ENCODE data around the gene SLF2. TPM values are rescaled to one million over a fixed set of nuclear protein-coding genes. Genes with fewer than 3 reads are reported as not detected.

Gene SLF2
- total RNA-seq, 2 experiments from 2014 or later = 30.9 to 34.3 TPM

DNA sequence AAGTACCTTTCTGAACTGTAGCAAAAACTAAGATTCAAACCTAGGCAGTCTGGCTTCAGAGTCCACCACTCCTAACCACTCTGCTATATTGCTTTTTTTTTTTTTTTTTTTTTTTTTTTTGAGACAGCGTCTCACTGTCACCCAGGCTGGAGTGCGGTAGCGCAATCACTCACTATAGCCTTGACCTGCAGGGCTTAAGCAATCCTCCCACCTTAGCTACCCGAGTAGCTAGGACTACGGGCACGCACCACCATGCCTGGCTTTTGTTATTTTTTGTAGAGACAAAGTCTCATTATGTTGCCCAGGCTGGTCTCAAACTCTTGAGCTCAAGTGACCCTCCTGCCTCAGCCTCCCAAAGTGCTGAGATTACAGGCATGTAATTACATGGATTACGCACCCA is 10.1 kb upstream of the SLF2 start:
- H3K4me1 Mint-ChIP-seq = no peaks in the 10 kb centered on the region
- intact Hi-C loops (cut with DNase I, micrococcal nuclease) = no loop called here
- DNase-seq (no peak), ATAC-seq (no peak)
- ChIA-PET CTCF (interaction anchor here (1.1 kb wide), 1 partner anchor 14 kb away, joined by 3 read pairs; no protein-coding TSS in a partner anchor), POLR2A (no interaction called here)
- no peaks in the 10 kb centered on the region for H3K36me3 Mint-ChIP-seq (ENCODE audit: low read depth)
- H3K27me3 Mint-ChIP-seq = peaks cover 14% of the 10 kb centered on the region
- H3K9me3 Mint-ChIP-seq (ENCODE audit: low read depth) = no peaks in the 10 kb centered on the region
- H3K27ac Mint-ChIP-seq = no peak overlapping the region
- no peak overlapping the region for H3K4me3 Mint-ChIP-seq

DNA sequence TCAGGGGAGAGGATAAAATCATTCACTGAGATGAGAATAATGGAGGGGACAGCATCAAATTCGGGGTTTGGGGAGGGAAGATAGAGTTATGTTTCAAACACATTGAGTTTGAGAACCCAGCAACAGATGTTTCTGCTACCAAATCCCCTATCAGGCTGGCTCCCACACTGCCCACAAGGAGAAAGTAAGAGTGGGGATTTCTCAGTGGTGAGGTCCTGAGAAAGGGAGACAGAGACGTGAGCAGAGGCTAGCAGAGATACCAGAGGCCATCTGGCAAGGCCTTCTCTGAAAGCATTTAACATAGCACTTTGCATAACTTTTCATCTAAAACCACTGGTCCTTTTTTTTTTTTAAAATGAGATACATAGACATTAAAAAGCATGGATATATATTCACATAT is 7.8 kb upstream of the SLF2 start:
- intact Hi-C loops (cut with DNase I, micrococcal nuclease) = no loop called here
- Mint-ChIP-seq H3K4me3 (no peak overlapping the region), H3K27me3 (peaks cover 8% of the 10 kb centered on the region), H3K4me1 (peaks cover 6% of the 10 kb centered on the region), H3K36me3 (ENCODE audit: low read depth) (no peaks in the 10 kb centered on the region), H3K27ac (no peak overlapping the region), H3K9me3 (ENCODE audit: low read depth) (no peaks in the 10 kb centered on the region)
- CTCF ChIA-PET = interaction anchor here (0.8 kb wide), 1 partner anchor 16 kb away, joined by 3 read pairs; no protein-coding TSS in a partner anchor
- ATAC-seq (no peak), DNase-seq (no peak)
- POLR2A ChIA-PET = no interaction called here

GRCh38 chr10:100907175-100907574 is 5.6 kb upstream of the SLF2 start:
- Mint-ChIP-seq H3K27me3 (peaks cover 7% of the 10 kb centered on the region), H3K36me3 (ENCODE audit: low read depth) (no peaks in the 10 kb centered on the region), H3K4me3 (no peak overlapping the region), H3K27ac (no peak overlapping the region), H3K4me1 (peaks cover 20% of the 10 kb centered on the region), H3K9me3 (ENCODE audit: low read depth) (no peaks in the 10 kb centered on the region)
- ATAC-seq (no peak), DNase-seq (no peak)
- ChIA-PET CTCF (no interaction called here), POLR2A (no interaction called here)
- intact Hi-C loops (cut with DNase I, micrococcal nuclease) = no loop called here

- POLR2A ChIA-PET = no interaction called here
- no peaks in the 10 kb centered on the region for H3K36me3 Mint-ChIP-seq (ENCODE audit: low read depth)
- H3K4me3 Mint-ChIP-seq = no peak overlapping the region
- peaks cover 7% of the 10 kb centered on the region for H3K27me3 Mint-ChIP-seq
- CTCF ChIA-PET = no interaction called here
- DNase-seq (no peak), ATAC-seq (no peak)
- intact Hi-C loops (cut with DNase I, micrococcal nuclease) = no loop called here
- H3K4me1 Mint-ChIP-seq = peaks cover 22% of the 10 kb centered on the region
- H3K9me3 Mint-ChIP-seq (ENCODE audit: low read depth) = no peaks in the 10 kb centered on the region
- H3K27ac Mint-ChIP-seq = no peak overlapping the region
Observed at GRCh38 chr10:100907773-100908363, 4.9 kb upstream of the SLF2 start.

DNA sequence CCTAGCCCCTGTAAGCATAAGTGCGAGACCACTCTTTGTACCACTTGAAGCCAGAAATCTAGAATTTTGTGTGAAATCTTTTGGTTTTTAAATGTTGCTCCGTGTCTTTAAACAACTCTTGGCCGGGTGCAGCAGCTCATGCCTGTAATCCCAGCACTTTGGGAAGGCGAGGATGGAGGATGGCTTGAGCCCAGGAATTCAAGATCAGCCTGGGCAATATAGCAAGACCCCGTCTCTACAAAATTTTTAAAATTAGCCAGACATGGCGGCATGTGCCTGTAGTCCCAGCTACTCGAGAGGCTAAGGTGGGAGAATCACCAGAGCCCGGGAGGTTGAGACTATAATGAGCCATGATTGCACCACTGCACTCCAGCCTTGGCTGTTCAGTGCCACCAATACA is 4.4 kb upstream of the SLF2 start:
- ChIA-PET CTCF (interaction anchor here (0.7 kb wide), 1 partner anchor 22 kb away, joined by 3 read pairs; no protein-coding TSS in a partner anchor), POLR2A (no interaction called here)
- peaks cover 2% of the 10 kb centered on the region for H3K36me3 Mint-ChIP-seq (ENCODE audit: low read depth)
- peaks cover 23% of the 10 kb centered on the region for H3K4me1 Mint-ChIP-seq
- ATAC-seq (no peak), DNase-seq (no peak)
- H3K27me3 Mint-ChIP-seq = peaks cover 3% of the 10 kb centered on the region
- H3K4me3 Mint-ChIP-seq = no peak overlapping the region
- H3K27ac Mint-ChIP-seq = no peak overlapping the region
- H3K9me3 Mint-ChIP-seq (ENCODE audit: low read depth) = no peaks in the 10 kb centered on the region
- intact Hi-C loops (cut with DNase I, micrococcal nuclease) = no loop called here

- ChIA-PET POLR2A (interaction anchor here (0.6 kb wide), 1 partner anchor 77 kb away, joined by 3 read pairs; no protein-coding TSS in a partner anchor), CTCF (interaction anchor here (0.8 to 1.0 kb wide), 4 partner anchors 21 to 746 kb away, joined by 3 read pairs; no protein-coding TSS in a partner anchor)
- peaks cover under 1% of the 10 kb centered on the region for H3K27me3 Mint-ChIP-seq
- intact Hi-C loops (cut with DNase I, micrococcal nuclease) = loop anchor here in 1 of 2 experiments (5.0 to 10.0 kb wide), 4 partner anchors 537 to 908 kb away; partner anchors contain the start of genes CWF19L1, ERLIN1 and OGA
- ATAC-seq (no peak), DNase-seq (no peak)
- no peak overlapping the region for H3K27ac Mint-ChIP-seq
- peaks cover 12% of the 10 kb centered on the region for H3K36me3 Mint-ChIP-seq (ENCODE audit: low read depth)
- no peaks in the 10 kb centered on the region for H3K9me3 Mint-ChIP-seq (ENCODE audit: low read depth)
- H3K4me1 Mint-ChIP-seq = peaks cover 32% of the 10 kb centered on the region
- H3K4me3 Mint-ChIP-seq = no peak overlapping the region
Observed at GRCh38 chr10:100909501-100910263, 3.1 kb upstream of the SLF2 start.

DNA sequence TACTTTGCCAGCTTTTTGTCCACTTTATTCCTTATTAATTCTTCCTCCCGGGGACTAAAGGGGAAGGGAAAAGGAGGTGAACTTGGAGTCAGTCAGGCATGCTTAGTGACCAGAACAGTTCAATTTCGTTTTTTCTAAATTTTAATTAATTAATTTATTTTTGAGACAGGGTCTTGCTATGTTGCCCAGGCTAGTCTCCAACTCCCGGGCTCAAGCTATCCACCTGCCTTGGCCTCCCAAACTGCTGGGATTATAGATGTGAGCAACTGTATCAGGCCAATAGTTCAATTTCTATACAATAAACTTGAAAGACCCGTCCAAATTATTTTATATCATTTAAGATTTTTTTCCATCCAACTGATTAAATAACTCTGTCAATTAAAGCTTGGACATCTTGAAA is 1.3 kb upstream of the SLF2 start:
- Mint-ChIP-seq H3K4me1 (peaks cover 42% of the 10 kb centered on the region), H3K27me3 (no peaks in the 10 kb centered on the region), H3K27ac (no peak overlapping the region), H3K36me3 (ENCODE audit: low read depth) (peaks cover 22% of the 10 kb centered on the region), H3K9me3 (ENCODE audit: low read depth) (no peaks in the 10 kb centered on the region), H3K4me3 (no peak overlapping the region)
- ChIA-PET POLR2A (interaction anchor here (0.8 kb wide), 1 partner anchor 86 kb away, joined by 4 read pairs; no protein-coding TSS in a partner anchor), CTCF (interaction anchor here (0.6 to 1.1 kb wide), 7 partner anchors 11 to 372 kb away, joined by 3 read pairs; no protein-coding TSS in a partner anchor)
- intact Hi-C loops (cut with DNase I, micrococcal nuclease) = loop anchor here in 1 of 2 experiments (5.0 to 10.0 kb wide), 4 partner anchors 539 to 906 kb away; partner anchors contain the start of genes CWF19L1, ERLIN1 and OGA
- DNase-seq (no peak), ATAC-seq (no peak)

DNA sequence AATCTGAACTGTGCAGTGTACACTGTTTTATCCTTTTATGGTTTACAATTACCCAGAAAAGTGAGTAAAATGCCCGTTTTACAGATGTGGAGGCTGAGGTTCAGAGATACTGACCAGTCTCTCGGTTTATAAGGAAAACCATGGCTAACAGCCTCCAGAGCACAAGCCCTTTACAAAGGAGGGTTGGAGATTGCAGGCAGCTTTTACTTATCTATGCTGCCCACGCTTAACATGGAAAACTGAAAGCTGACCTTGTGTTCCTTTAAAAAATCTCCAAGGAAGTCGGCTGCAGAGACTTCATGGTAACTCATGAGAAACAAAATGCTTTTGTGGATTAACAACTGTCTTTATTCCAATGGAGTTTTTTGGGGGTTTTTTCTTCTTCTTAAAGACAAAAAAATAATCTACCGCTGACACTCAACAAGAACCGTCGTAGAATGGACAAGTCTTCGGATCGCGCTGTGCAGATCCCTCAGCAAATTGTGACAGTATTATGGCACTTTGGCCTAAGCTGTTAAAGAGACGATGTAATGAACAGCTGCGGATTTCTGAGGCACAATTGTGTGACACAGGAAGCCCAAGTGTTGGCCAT is 654 bp upstream of the SLF2 start:
- DNase-seq (no peak), ATAC-seq (peak; percentile 34)
- peak overlapping the region; percentile 91 for H3K27ac Mint-ChIP-seq
- H3K9me3 Mint-ChIP-seq (ENCODE audit: low read depth) = no peaks in the 10 kb centered on the region
- intact Hi-C loops (cut with DNase I, micrococcal nuclease) = loop anchor here (1.0 to 10.0 kb wide), 13 partner anchors 65 to 1481 kb away; partner anchors contain the start of genes MRPL43 (in 2 of the 2), TWNK (in 2 of the 2), BLOC1S2 (in 1 of the 2) and CWF19L1 (in 1 of the 2)
- peaks cover 28% of the 10 kb centered on the region for H3K36me3 Mint-ChIP-seq (ENCODE audit: low read depth)
- CTCF ChIA-PET = interaction anchor here (0.6 to 2.0 kb wide), 9 partner anchors 10 to 372 kb away, joined by 3 to 5 read pairs (median 3); no protein-coding TSS in a partner anchor
- POLR2A ChIA-PET = interaction anchor here (0.8 kb wide), 1 partner anchor 85 kb away, joined by 4 read pairs; no protein-coding TSS in a partner anchor
- peaks cover 45% of the 10 kb centered on the region for H3K4me1 Mint-ChIP-seq
- H3K27me3 Mint-ChIP-seq = no peaks in the 10 kb centered on the region
- H3K4me3 Mint-ChIP-seq = peak overlapping the region; percentile 97

DNA sequence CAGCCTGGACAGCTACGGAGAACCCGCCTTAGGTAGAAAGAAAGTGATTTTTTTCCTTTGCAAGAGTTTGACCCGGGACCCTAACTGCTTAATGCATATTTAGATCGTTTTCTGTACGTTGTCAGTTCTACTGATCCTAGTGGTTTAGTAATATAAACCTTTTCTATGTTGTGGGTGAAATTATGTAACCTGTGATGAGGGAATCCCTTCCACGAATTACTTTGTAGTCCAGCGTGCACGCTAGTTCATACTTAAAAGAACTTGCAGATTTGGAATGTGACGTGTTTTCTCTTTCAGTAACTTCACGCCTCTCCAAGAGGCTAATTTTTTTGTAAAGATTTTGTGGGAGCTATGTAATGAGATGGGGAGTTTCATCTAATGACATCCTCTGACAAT is 705 bp downstream of the SLF2 start:
- H3K4me1 Mint-ChIP-seq = peaks cover 45% of the 10 kb centered on the region
- ChIA-PET POLR2A (interaction anchor here (0.6 kb wide), 1 partner anchor 9 kb away, joined by 6 read pairs; no protein-coding TSS in a partner anchor), CTCF (interaction anchor here (0.5 to 2.0 kb wide), 4 partner anchors 13 to 228 kb away, joined by 3 to 5 read pairs (median 4); no protein-coding TSS in a partner anchor)
- peak overlapping the region; percentile 97 for H3K4me3 Mint-ChIP-seq
- peak overlapping the region; percentile 98 for H3K27ac Mint-ChIP-seq
- H3K27me3 Mint-ChIP-seq = no peaks in the 10 kb centered on the region
- H3K9me3 Mint-ChIP-seq (ENCODE audit: low read depth) = no peaks in the 10 kb centered on the region
- peak; percentile 4 for ATAC-seq
- H3K36me3 Mint-ChIP-seq (ENCODE audit: low read depth) = peaks cover 32% of the 10 kb centered on the region
- no peak for DNase-seq
- intact Hi-C loops (cut with DNase I, micrococcal nuclease) = loop anchor here in 1 of 2 experiments (1.0 to 10.0 kb wide), 9 partner anchors 31 to 1483 kb away; partner anchors contain the start of genes CWF19L1, ERLIN1, GOT1 and KAZALD1

GRCh38 chr10:100917071-100917470 is 4.3 kb downstream of the SLF2 start:
- POLR2A ChIA-PET = no interaction called here
- CTCF ChIA-PET = interaction anchor here (0.7 to 1.4 kb wide), 6 partner anchors 13 to 1750 kb away, joined by 3 to 5 read pairs (median 4); no protein-coding TSS in a partner anchor
- ATAC-seq = no peak
- Mint-ChIP-seq H3K36me3 (ENCODE audit: low read depth) (peaks cover 45% of the 10 kb centered on the region), H3K27me3 (no peaks in the 10 kb centered on the region), H3K4me3 (no peak overlapping the region), H3K4me1 (peaks cover 26% of the 10 kb centered on the region), H3K9me3 (ENCODE audit: low read depth) (no peaks in the 10 kb centered on the region), H3K27ac (peak overlapping the region; percentile 2)
- DNase-seq = no peak
- intact Hi-C loops (cut with DNase I, micrococcal nuclease) = loop anchor here in 1 of 2 experiments (10.0 kb wide), 1 partner anchor 732 kb away; the partner anchor contains the start of gene ERLIN1

- ChIA-PET CTCF (interaction anchor here (1.0 kb wide), 1 partner anchor 91 kb away, joined by 5 read pairs; no protein-coding TSS in a partner anchor), POLR2A (no interaction called here)
- ATAC-seq (no peak), DNase-seq (no peak)
- Mint-ChIP-seq H3K27ac (no peak overlapping the region), H3K36me3 (ENCODE audit: low read depth) (peaks cover 40% of the 10 kb centered on the region), H3K4me1 (peaks cover 6% of the 10 kb centered on the region), H3K9me3 (ENCODE audit: low read depth) (no peaks in the 10 kb centered on the region), H3K4me3 (no peak overlapping the region), H3K27me3 (no peaks in the 10 kb centered on the region)
- intact Hi-C loops (cut with DNase I, micrococcal nuclease) = no loop called here
Observed at GRCh38 chr10:100923580-100923979, 10.8 kb downstream of the SLF2 start.
